ENCODE results near the gene SYT2. TPM values are rescaled to one million over a fixed set of nuclear protein-coding genes. Genes with fewer than 3 reads are reported as not detected.

The SYT2 gene
- total and polyA plus RNA-seq, 10 of the 15 experiments (the other 5 are each of a cell fraction or from before 2014, with no cell fraction given): not detected

DNA sequence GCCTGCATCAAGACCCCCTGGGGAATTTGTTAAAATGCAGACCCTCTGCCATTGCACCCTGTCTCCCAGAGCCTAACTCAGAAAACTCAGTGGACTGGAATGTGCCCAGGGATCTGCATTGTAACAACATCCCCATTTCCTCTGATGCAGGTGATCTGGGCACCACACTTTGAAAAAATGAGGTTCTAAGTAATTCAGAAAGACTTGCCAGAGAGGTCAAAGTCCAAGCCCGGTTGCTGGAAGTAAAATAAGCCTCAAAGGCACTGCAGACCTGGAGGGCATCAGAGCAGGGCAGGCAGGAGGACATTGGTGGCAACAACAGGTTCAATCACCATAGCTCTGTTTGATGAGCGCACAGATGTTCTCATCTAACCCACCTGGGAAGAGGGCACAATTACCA, 90.7 kb downstream of the SYT2 start (continued):
- TF ChIP-seq, protein P1, sequence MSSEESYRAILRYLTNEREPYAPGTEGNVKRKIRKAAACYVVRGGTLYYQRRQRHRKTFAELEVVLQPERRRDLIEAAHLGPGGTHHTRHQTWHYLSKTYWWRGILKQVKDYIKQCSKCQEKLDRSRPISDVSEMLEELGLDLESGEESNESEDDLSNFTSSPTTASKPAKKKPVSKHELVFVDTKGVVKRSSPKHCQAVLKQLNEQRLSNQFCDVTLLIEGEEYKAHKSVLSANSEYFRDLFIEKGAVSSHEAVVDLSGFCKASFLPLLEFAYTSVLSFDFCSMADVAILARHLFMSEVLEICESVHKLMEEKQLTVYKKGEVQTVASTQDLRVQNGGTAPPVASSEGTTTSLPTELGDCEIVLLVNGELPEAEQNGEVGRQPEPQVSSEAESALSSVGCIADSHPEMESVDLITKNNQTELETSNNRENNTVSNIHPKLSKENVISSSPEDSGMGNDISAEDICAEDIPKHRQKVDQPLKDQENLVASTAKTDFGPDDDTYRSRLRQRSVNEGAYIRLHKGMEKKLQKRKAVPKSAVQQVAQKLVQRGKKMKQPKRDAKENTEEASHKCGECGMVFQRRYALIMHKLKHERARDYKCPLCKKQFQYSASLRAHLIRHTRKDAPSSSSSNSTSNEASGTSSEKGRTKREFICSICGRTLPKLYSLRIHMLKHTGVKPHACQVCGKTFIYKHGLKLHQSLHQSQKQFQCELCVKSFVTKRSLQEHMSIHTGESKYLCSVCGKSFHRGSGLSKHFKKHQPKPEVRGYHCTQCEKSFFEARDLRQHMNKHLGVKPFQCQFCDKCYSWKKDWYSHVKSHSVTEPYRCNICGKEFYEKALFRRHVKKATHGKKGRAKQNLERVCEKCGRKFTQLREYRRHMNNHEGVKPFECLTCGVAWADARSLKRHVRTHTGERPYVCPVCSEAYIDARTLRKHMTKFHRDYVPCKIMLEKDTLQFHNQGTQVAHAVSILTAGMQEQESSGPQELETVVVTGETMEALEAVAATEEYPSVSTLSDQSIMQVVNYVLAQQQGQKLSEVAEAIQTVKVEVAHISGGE (CRISPR knock-in tag; IDR thresholded peaks at IDR 0.05): no peak
- TF ChIP-seq, protein P2, sequence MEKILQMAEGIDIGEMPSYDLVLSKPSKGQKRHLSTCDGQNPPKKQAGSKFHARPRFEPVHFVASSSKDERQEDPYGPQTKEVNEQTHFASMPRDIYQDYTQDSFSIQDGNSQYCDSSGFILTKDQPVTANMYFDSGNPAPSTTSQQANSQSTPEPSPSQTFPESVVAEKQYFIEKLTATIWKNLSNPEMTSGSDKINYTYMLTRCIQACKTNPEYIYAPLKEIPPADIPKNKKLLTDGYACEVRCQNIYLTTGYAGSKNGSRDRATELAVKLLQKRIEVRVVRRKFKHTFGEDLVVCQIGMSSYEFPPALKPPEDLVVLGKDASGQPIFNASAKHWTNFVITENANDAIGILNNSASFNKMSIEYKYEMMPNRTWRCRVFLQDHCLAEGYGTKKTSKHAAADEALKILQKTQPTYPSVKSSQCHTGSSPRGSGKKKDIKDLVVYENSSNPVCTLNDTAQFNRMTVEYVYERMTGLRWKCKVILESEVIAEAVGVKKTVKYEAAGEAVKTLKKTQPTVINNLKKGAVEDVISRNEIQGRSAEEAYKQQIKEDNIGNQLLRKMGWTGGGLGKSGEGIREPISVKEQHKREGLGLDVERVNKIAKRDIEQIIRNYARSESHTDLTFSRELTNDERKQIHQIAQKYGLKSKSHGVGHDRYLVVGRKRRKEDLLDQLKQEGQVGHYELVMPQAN (conservative IDR thresholded peaks at IDR 0.05): no peak
- TF ChIP-seq YY1 (IDR thresholded peaks at IDR 0.05; ENCODE audit: low read depth, low read length) (no peak), CHD4 (IDR thresholded peaks at IDR 0.05) (no peak), IKZF1 (conservative IDR thresholded peaks at IDR 0.05) (no peak), RAD51 (IDR thresholded peaks at IDR 0.05) (no peak), IRF4 (IDR thresholded peaks at IDR 0.05; ENCODE audit: low read depth, low read length) (no peak), ZNF384 (IDR thresholded peaks at IDR 0.05; ENCODE audit: borderline replicate concordance, low read depth, low read length) (no peak), ETV6 (conservative IDR thresholded peaks at IDR 0.05 in 1 of 2, IDR thresholded peaks at IDR 0.05 in 1 of 2; ENCODE audit: borderline replicate concordance in 1 of 2, low read depth in 1 of 2) (no peak), TCF3 (IDR thresholded peaks at IDR 0.05; ENCODE audit: borderline replicate concordance, insufficient read depth, low read depth, low read length) (no peak)
- TF ChIP-seq, protein P3, sequence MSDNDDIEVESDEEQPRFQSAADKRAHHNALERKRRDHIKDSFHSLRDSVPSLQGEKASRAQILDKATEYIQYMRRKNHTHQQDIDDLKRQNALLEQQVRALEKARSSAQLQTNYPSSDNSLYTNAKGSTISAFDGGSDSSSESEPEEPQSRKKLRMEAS (IDR thresholded peaks at IDR 0.05; ENCODE audit: low read depth, low read length): no peak
- TF ChIP-seq, protein P4, sequence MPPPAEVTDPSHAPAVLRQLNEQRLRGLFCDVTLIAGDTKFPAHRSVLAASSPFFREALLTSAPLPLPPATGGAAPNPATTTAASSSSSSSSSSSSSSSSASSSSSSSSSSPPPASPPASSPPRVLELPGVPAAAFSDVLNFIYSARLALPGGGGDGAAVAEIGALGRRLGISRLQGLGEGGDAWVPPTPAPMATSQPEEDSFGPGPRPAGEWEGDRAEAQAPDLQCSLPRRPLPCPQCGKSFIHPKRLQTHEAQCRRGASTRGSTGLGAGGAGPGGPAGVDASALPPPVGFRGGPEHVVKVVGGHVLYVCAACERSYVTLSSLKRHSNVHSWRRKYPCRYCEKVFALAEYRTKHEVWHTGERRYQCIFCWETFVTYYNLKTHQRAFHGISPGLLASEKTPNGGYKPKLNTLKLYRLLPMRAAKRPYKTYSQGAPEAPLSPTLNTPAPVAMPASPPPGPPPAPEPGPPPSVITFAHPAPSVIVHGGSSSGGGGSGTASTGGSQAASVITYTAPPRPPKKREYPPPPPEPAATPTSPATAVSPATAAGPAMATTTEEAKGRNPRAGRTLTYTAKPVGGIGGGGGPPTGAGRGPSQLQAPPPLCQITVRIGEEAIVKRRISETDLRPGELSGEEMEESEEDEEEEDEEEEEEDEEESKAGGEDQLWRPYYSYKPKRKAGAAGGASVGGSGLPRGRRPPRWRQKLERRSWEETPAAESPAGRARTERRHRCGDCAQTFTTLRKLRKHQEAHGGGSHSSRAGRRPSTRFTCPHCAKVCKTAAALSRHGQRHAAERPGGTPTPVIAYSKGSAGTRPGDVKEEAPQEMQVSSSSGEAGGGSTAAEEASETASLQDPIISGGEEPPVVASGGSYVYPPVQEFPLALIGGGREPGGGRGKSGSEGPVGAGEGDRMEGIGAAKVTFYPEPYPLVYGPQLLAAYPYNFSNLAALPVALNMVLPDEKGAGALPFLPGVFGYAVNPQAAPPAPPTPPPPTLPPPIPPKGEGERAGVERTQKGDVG (CRISPR knock-in tag; IDR thresholded peaks at IDR 0.05): no peak
